Neural progenitor cell (in vitro differentiated cells): Measurements from ENCODE around the gene RHBDF1. TPM values are rescaled to one million over a fixed set of nuclear protein-coding genes. Genes with fewer than 3 reads are reported as not detected.

Experiments used
- DNase-seq: peaks from one replicate; pipeline ENCODE4 v3.0.0-alpha.2; 2016; ENCODE audit warnings: low spot score
- H2AFZ ChIP-seq: fragments of 200-600 bp; sonication (generic); replicated peaks from 2 replicates; pipeline ENCODE4 v1.6.1; 2016; ENCODE audit warnings: antibody characterized with exemption
- H3F3A ChIP-seq: fragments of 200-600 bp; sonication (generic); 2 replicates; pipeline ENCODE4 v1.6.1; 2016; ENCODE audit warnings: antibody characterized with exemption, low read depth
- H3K27ac ChIP-seq: fragments of 200-600 bp; sonication (generic); 2 replicates; pipeline ENCODE4 v1.5.1; 2016; ENCODE audit warnings: mild to moderate bottlenecking
- H3K27me3 ChIP-seq: fragments of 200-600 bp; sonication (generic); 2 replicates; pipeline ENCODE4 v1.6.1; 2016; ENCODE audit warnings: mild to moderate bottlenecking, moderate library complexity
- H3K36me3 ChIP-seq: fragments of 200-600 bp; sonication (generic); 2 replicates; pipeline ENCODE4 v1.5.1; 2016
- H3K4me1 ChIP-seq: fragments of 200-600 bp; sonication (generic); 2 replicates; pipeline ENCODE4 v1.6.1; 2016; ENCODE audit warnings: mixed run types
- H3K4me2 ChIP-seq: fragments of 200-600 bp; sonication (generic); 2 replicates; pipeline ENCODE4 v1.6.1; 2016
- H3K4me3 ChIP-seq: fragments of 200-600 bp; sonication (generic); 2 replicates; pipeline ENCODE4 v1.5.1; 2016
- H3K79me2 ChIP-seq: fragments of 200-600 bp; sonication (generic); 2 replicates; pipeline ENCODE4 v1.6.1; 2016; ENCODE audit warnings: low read depth
- H3K9ac ChIP-seq: fragments of 200-600 bp; sonication (generic); 2 replicates; pipeline ENCODE4 v1.6.1; 2016
- H3K9me3 ChIP-seq: fragments of 200-600 bp; sonication (generic); 2 replicates; pipeline ENCODE4 v1.5.1; 2016; ENCODE audit warnings: low read depth
- H4K20me1 ChIP-seq: fragments of 200-600 bp; sonication (generic); 2 replicates; pipeline ENCODE4 v1.6.1; 2016; ENCODE audit warnings: low read depth
- H3K27ac Mint-ChIP-seq: 3 replicates; pipeline ENCODE4 v1.8.0; 2021; ENCODE audit warnings: mixed read lengths
- H3K27me3 Mint-ChIP-seq: 2 replicates; pipeline ENCODE4 v1.8.0; 2022; ENCODE audit warnings: low read depth, mild to moderate bottlenecking, inconsistent platforms, moderate library complexity, mixed read lengths; ENCODE audit not compliant: insufficient read depth
- H3K36me3 Mint-ChIP-seq: 3 replicates; pipeline ENCODE4 v1.8.0; 2021; ENCODE audit warnings: mixed read lengths
- H3K4me1 Mint-ChIP-seq: 3 replicates; pipeline ENCODE4 v1.8.0; 2021; ENCODE audit warnings: mixed read lengths
- H3K4me3 Mint-ChIP-seq: 3 replicates; pipeline ENCODE4 v1.8.0; 2021; ENCODE audit warnings: mild to moderate bottlenecking, moderate library complexity, mixed read lengths
- H3K9me3 Mint-ChIP-seq: 3 replicates; pipeline ENCODE4 v1.8.0; 2020; ENCODE audit warnings: mixed read lengths
- EZH2 ChIP-seq: fragments of 200-600 bp; sonication (generic); IDR thresholded peaks from 2 replicates; pipeline ENCODE4 v1.6.1; 2017; ENCODE audit warnings: antibody characterized with exemption, mild to moderate bottlenecking, moderate library complexity
- EZH2phosphoT487 ChIP-seq: fragments of 200-600 bp; sonication (generic); IDR thresholded peaks from 2 replicates; pipeline ENCODE4 v1.6.1; 2017; ENCODE audit warnings: antibody characterized with exemption
- total RNA-seq: library from RNA; depleted of rRNA; stranded (reverse); fragments of >200 nt; gene quantifications from 2 replicates; pipeline ENCODE4 v1.2.3, GENCODE V29; 2015; ENCODE audit warnings: low replicate concordance
- TF ChIP-seq, protein P1 (sequence below): fragments of 200-600 bp; sonication (generic); IDR thresholded peaks from 2 replicates; pipeline ENCODE4 v1.5.1; 2017; ENCODE audit warnings: antibody characterized with exemption, mild to moderate bottlenecking

RHBDF1 gene, protein sequence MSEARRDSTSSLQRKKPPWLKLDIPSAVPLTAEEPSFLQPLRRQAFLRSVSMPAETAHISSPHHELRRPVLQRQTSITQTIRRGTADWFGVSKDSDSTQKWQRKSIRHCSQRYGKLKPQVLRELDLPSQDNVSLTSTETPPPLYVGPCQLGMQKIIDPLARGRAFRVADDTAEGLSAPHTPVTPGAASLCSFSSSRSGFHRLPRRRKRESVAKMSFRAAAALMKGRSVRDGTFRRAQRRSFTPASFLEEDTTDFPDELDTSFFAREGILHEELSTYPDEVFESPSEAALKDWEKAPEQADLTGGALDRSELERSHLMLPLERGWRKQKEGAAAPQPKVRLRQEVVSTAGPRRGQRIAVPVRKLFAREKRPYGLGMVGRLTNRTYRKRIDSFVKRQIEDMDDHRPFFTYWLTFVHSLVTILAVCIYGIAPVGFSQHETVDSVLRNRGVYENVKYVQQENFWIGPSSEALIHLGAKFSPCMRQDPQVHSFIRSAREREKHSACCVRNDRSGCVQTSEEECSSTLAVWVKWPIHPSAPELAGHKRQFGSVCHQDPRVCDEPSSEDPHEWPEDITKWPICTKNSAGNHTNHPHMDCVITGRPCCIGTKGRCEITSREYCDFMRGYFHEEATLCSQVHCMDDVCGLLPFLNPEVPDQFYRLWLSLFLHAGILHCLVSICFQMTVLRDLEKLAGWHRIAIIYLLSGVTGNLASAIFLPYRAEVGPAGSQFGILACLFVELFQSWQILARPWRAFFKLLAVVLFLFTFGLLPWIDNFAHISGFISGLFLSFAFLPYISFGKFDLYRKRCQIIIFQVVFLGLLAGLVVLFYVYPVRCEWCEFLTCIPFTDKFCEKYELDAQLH
- 11.0 and 24.4 TPM in 2 replicates for total RNA-seq

DNA sequence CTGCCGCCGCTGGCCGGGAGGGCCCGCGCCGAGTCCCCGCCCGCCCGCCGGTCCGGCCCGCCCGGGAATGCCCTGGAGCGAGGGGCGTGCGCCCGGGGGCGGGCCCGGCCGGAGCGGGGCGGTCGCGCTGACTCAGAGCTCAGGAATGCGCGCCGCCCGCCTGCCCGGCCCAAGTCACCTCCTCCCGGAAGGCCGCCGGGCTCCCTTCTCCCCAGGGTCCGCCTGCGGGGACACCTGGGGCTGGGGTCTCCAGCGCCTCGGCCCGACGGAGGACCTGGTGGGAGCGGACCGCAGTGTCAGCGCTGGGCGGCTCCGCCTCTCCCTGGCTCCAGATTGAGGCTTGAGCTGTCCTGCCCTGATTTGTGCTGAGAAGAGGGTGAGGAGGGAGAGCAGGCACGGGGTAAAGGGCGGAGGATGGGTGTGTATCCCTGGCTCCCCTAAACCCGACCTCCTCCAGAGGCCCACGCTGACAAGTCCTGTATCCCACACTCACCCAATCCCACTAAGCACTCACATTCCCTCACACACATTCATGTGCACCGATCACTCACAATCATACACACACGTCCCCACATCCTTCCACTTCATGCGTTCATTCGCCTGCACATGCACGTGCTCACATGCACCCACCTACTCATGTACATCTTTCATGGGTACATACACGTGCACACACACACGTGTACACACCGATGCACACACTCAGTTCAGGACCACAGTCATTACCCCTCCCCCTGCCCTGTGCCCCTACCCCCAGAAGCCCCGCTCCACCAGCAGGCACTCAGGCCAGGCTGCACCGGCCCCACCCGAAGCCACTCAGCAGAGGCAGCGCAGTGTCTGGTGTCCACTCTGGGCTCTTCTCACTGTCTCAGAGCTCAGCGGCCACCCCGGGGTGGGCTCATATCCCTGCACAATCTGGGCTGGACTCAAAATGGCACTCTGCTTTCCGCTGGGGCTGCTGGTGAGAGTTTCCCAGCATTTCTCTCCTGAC, at the start of gene RHBDF1:
RHBDF1 (minus strand) TSS at position 71 of the 988 bp plus-strand sequence. CDS start 7,616 bp downstream, outside the sequence.
- DNase-seq, result peak; percentile 90
- H4K20me1 ChIP-seq, result peaks cover 17% of the 10 kb centered on the region
- H3K27me3 Mint-ChIP-seq, result peaks cover 13% of the 10 kb centered on the region
- no peaks in the 10 kb centered on the region for H3K79me2 ChIP-seq
- peak within 1 kb of the TSS; percentile 82 for H3K4me2 ChIP-seq
- H3K27ac ChIP-seq, result no peak within 1 kb of the TSS
- H3K4me3 Mint-ChIP-seq, result peak within 1 kb of the TSS; percentile 91
- no peaks in the 10 kb centered on the region for H3K9me3 ChIP-seq
- H3K36me3 Mint-ChIP-seq, result no peaks in the 10 kb centered on the region
- no peak for TF ChIP-seq EZH2phosphoT487
- no peak for TF ChIP-seq EZH2
- TF ChIP-seq, protein P1, sequence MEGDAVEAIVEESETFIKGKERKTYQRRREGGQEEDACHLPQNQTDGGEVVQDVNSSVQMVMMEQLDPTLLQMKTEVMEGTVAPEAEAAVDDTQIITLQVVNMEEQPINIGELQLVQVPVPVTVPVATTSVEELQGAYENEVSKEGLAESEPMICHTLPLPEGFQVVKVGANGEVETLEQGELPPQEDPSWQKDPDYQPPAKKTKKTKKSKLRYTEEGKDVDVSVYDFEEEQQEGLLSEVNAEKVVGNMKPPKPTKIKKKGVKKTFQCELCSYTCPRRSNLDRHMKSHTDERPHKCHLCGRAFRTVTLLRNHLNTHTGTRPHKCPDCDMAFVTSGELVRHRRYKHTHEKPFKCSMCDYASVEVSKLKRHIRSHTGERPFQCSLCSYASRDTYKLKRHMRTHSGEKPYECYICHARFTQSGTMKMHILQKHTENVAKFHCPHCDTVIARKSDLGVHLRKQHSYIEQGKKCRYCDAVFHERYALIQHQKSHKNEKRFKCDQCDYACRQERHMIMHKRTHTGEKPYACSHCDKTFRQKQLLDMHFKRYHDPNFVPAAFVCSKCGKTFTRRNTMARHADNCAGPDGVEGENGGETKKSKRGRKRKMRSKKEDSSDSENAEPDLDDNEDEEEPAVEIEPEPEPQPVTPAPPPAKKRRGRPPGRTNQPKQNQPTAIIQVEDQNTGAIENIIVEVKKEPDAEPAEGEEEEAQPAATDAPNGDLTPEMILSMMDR, result no peak
- H3F3A ChIP-seq, result peaks cover 38% of the 10 kb centered on the region
- no peaks in the 10 kb centered on the region for H3K36me3 ChIP-seq
- peak within 1 kb of the TSS; percentile 72 for H3K27ac Mint-ChIP-seq
- peak within 1 kb of the TSS; percentile 60 for H3K4me3 ChIP-seq
- no peak within 1 kb of the TSS for H3K9ac ChIP-seq
- no peak within 1 kb of the TSS for H2AFZ ChIP-seq
- peaks cover 53% of the 10 kb centered on the region for H3K4me1 ChIP-seq
- peaks cover 5% of the 10 kb centered on the region for H3K27me3 ChIP-seq
- H3K9me3 Mint-ChIP-seq, result no peaks in the 10 kb centered on the region
- H3K4me1 Mint-ChIP-seq, result peaks cover 63% of the 10 kb centered on the region

DNA sequence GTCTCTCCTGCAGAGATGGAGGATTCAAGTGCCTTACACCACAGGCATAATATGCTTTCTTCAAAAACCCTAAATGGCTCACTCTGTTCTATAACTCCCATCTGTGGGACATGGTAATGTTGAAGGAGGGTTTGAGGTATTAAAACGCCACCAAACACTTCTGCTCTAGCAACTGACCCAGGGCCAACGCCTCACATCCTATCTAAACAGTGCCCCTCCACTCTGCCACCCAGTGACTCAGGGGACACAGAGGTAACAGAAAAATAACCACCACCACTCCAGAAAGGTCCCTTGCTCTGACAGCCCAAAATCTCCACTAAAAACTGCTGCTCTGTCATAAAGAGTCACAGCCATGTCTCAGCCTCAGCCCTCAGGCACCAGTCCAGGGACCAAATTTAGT, 48.3 kb upstream of the RHBDF1 start:
- H2AFZ ChIP-seq, result no peak overlapping the region
- H3K9ac ChIP-seq, result no peak overlapping the region
- peaks cover 25% of the 10 kb centered on the region for H4K20me1 ChIP-seq
- H3K27ac ChIP-seq, result no peak overlapping the region
- no peaks in the 10 kb centered on the region for H3K79me2 ChIP-seq
- H3F3A ChIP-seq, result no peaks in the 10 kb centered on the region
- no peak overlapping the region for H3K4me3 ChIP-seq
- H3K4me1 ChIP-seq, result no peaks in the 10 kb centered on the region
- no peak overlapping the region for H3K4me2 ChIP-seq
- H3K4me1 Mint-ChIP-seq, result peaks cover 5% of the 10 kb centered on the region
- no peaks in the 10 kb centered on the region for H3K36me3 ChIP-seq
- no peaks in the 10 kb centered on the region for H3K27me3 ChIP-seq
- no peaks in the 10 kb centered on the region for H3K9me3 Mint-ChIP-seq
- H3K9me3 ChIP-seq, result no peaks in the 10 kb centered on the region
- TF ChIP-seq EZH2 (no peak), EZH2phosphoT487 (no peak)
- TF ChIP-seq, protein P1, result no peak
- H3K27me3 Mint-ChIP-seq, result peaks cover 2% of the 10 kb centered on the region
- DNase-seq, result no peak
- H3K36me3 Mint-ChIP-seq, result peaks cover 5% of the 10 kb centered on the region
- no peak overlapping the region for H3K4me3 Mint-ChIP-seq
- no peak overlapping the region for H3K27ac Mint-ChIP-seq

- Histone ChIP-seq H3K27me3 (no peaks in the 10 kb centered on the region), H3K4me2 (no peak overlapping the region), H3F3A (no peaks in the 10 kb centered on the region), H3K36me3 (no peaks in the 10 kb centered on the region), H3K4me3 (no peak overlapping the region), H3K9me3 (no peaks in the 10 kb centered on the region), H2AFZ (no peak overlapping the region), H3K4me1 (no peaks in the 10 kb centered on the region), H3K79me2 (no peaks in the 10 kb centered on the region), H3K27ac (no peak overlapping the region), H3K9ac (no peak overlapping the region), H4K20me1 (peaks cover 18% of the 10 kb centered on the region)
- Mint-ChIP-seq H3K36me3 (peaks cover 5% of the 10 kb centered on the region), H3K4me3 (no peak overlapping the region), H3K4me1 (peaks cover 5% of the 10 kb centered on the region), H3K27me3 (peaks cover 2% of the 10 kb centered on the region), H3K27ac (no peak overlapping the region), H3K9me3 (no peaks in the 10 kb centered on the region)
- TF ChIP-seq EZH2 (no peak), EZH2phosphoT487 (no peak)
- TF ChIP-seq, protein P1, result no peak
- DNase-seq, result no peak
These were observed 47.5 kb upstream of the RHBDF1 start for GRCh38 chr16:119835-120491.
